ENCODE measurements around the gene SLC3A2.
A peak's percentile ranks its signal among the peaks of the same experiment; 100 is the strongest.
"Not testable (repeated sequence)": the region's sequence is repeated elsewhere in the genome, so short reads cannot be mapped to it uniquely, and the experiment has no call there.

The SLC3A2 gene

GRCh38 chr11:62880803-62881578, at the start of gene SLC3A2:
TSS of gene SLC3A2 (plus strand) at chr11:62880896. CDS start at chr11:62881024, 128 bp downstream.
- no peaks in the 10 kb centered on the region for H3K27me3 ChIP-seq (ENCODE audit: control insufficient read depth in 5 of 5, insufficient read depth in 4 of 5, low read length in 5 of 5)
- H3K27ac ChIP-seq (ENCODE audit: low read depth, low read length) = peak within 1 kb of the TSS; percentile 98
- H3K4me3 ChIP-seq (ENCODE audit: low read depth in 1 of 5, low read length in 5 of 5) = peak within 1 kb of the TSS; percentile 90 to 100 (median 99)
- H3K9ac ChIP-seq (ENCODE audit: low read length in 5 of 5) = peak within 1 kb of the TSS; percentile 96 to 99 (median 99)
- peaks cover 13 to 57% (median 48%) of the 10 kb centered on the region in 5 donors for H3K4me1 ChIP-seq (ENCODE audit: control insufficient read depth in 5 of 5, insufficient read depth in 5 of 5, low read length in 5 of 5)
- H3K9me3 ChIP-seq (ENCODE audit: control insufficient read depth in 5 of 5, low read length in 5 of 5) = no peaks in the 10 kb centered on the region
- H3K36me3 ChIP-seq (ENCODE audit: control insufficient read depth in 5 of 5, insufficient read depth in 5 of 5, low read length in 5 of 5) = peaks cover 9 to 35% (median 33%) of the 10 kb centered on the region in 5 donors

GRCh38 chr11:62830904-62831519, 49.7 kb upstream of the SLC3A2 start:
- Histone ChIP-seq H3K9me3 (ENCODE audit: control insufficient read depth in 5 of 5, low read length in 5 of 5) (no peaks in the 10 kb centered on the region), H3K4me1 (ENCODE audit: control insufficient read depth in 5 of 5, insufficient read depth in 5 of 5, low read length in 5 of 5) (peaks cover 13 to 40% (median 35%) of the 10 kb centered on the region in 5 donors), H3K27ac (ENCODE audit: low read depth, low read length) (peak overlapping the region; percentile 96), H3K9ac (ENCODE audit: low read length in 5 of 5) (peak overlapping the region; percentile 86 to 95 (median 92)), H3K36me3 (ENCODE audit: control insufficient read depth in 5 of 5, insufficient read depth in 5 of 5, low read length in 5 of 5) (peaks cover 10 to 41% (median 39%) of the 10 kb centered on the region in 5 donors), H3K27me3 (ENCODE audit: control insufficient read depth in 5 of 5, insufficient read depth in 4 of 5, low read length in 5 of 5) (no peaks in the 10 kb centered on the region), H3K4me3 (ENCODE audit: low read depth in 1 of 5, low read length in 5 of 5) (peak overlapping the region; percentile 83 to 94 (median 91))

DNA sequence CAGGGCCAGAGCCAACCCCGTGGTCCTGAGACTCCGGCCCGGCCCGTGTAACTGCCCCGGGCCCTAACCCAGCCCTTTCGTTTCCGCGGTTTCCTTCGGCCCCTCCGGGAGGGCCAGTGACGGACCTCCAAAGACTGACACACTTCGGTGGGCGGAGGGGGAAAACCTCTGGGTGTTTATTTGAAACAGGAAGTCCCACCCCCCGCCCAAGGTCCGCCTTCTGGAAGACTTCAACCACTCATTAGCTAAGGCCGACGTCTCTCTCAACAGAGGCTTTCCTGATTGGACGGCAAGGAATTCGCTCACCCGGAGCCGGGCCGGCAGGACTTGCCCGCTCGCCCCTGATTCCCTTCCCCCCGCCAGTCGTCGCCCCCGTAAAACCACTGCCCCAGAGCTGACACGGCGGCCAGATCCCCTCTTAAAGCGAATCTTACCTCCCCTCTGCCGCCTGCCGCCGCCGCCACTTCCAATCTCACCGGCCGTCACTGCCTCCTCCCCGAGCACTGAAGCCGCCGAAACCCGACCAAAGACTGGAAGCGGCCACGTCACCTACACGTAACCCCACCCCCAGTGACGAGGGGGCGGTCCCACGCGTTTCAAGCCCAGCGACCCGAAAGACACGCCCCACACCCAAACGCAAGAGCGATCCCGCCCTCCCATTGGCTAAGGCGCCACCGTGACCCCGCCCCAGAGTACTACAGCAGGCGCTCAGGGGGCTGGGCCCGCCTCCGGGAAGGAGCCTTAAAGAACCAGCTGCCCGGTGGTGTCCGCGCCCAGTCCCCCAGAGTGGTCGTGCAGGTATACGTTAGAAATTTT, 49.0 kb upstream of the SLC3A2 start, which contains the start of gene STX5:
Gene STX5 (minus strand): TSS at position 532 of the 816 bp plus-strand sequence. CDS start 808 bp downstream, outside the sequence.
- H3K9ac ChIP-seq (ENCODE audit: low read length in 5 of 5) = peak within 1 kb of the TSS; percentile 92 to 99 (median 95)
- H3K4me1 ChIP-seq (ENCODE audit: control insufficient read depth in 5 of 5, insufficient read depth in 5 of 5, low read length in 5 of 5) = peaks cover 13 to 40% (median 35%) of the 10 kb centered on the region in 5 donors
- peak within 1 kb of the TSS; percentile 96 for H3K27ac ChIP-seq (ENCODE audit: low read depth, low read length)
- H3K9me3 ChIP-seq (ENCODE audit: control insufficient read depth in 5 of 5, low read length in 5 of 5) = no peaks in the 10 kb centered on the region
- peak within 1 kb of the TSS; percentile 90 to 94 (median 91) for H3K4me3 ChIP-seq (ENCODE audit: low read depth in 1 of 5, low read length in 5 of 5)
- peaks cover 13 to 44% (median 38%) of the 10 kb centered on the region in 5 donors for H3K36me3 ChIP-seq (ENCODE audit: control insufficient read depth in 5 of 5, insufficient read depth in 5 of 5, low read length in 5 of 5)
- H3K27me3 ChIP-seq (ENCODE audit: control insufficient read depth in 5 of 5, insufficient read depth in 4 of 5, low read length in 5 of 5) = no peaks in the 10 kb centered on the region

DNA sequence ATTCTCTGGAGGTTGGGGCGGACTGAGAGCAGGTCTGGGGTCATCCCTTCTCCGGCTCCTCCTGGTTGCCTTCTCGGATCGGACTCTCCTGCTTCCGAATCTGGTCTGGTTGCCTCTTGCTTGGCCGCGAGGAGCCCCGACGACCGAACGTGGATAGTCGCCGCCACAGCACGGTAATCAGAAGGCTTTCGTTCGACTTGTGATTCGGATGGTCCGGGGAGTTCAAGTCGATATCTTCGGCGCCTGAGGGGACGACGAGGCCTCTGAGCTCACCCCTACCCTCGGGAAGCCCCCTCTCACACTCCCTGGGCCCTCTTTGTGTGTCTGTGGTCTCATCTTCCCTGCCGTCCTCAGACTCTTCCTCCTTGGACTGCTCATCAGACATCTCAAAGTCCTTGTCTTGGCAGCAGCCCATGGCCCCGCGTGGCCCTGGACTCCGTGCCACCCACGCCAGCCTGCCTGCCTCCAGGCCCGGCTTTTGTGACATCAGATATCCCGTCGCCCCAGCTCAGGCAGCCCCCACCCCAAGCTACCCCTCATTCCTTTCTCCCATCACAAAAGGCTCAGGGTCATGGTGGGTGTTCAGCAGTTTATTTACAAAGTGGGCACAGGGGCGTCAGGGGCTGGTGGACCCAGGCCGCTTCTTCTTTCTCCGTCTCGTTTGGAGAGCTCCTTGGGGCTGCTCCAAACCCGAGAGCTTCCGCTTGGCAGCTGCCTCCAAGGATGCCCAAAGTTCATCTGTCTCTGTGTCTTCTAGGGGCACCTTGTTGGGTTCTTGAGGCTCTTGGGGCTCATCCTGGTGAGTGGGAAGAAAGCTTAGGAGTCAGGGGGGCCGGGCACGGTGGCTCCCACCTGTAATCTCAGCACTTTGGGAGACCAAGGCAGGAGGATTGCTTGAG, 48.1 kb upstream of the SLC3A2 start, which contains the start of gene TEX54:
Gene TEX54 (minus strand): TSS at position 506 of the 899 bp plus-strand sequence.
- peak within 1 kb of the TSS; percentile 92 to 99 (median 95) for H3K9ac ChIP-seq (ENCODE audit: low read length in 5 of 5)
- no peaks in the 10 kb centered on the region for H3K27me3 ChIP-seq (ENCODE audit: control insufficient read depth in 5 of 5, insufficient read depth in 4 of 5, low read length in 5 of 5)
- H3K9me3 ChIP-seq (ENCODE audit: control insufficient read depth in 5 of 5, low read length in 5 of 5) = no peaks in the 10 kb centered on the region
- peak within 1 kb of the TSS; percentile 96 for H3K27ac ChIP-seq (ENCODE audit: low read depth, low read length)
- H3K4me3 ChIP-seq (ENCODE audit: low read depth in 1 of 5, low read length in 5 of 5) = peak within 1 kb of the TSS; percentile 90 to 94 (median 91)
- H3K36me3 ChIP-seq (ENCODE audit: control insufficient read depth in 5 of 5, insufficient read depth in 5 of 5, low read length in 5 of 5) = peaks cover 7 to 36% (median 30%) of the 10 kb centered on the region in 5 donors
- H3K4me1 ChIP-seq (ENCODE audit: control insufficient read depth in 5 of 5, insufficient read depth in 5 of 5, low read length in 5 of 5) = peaks cover 9 to 35% (median 34%) of the 10 kb centered on the region in 5 donors

- Histone ChIP-seq H3K36me3 (ENCODE audit: control insufficient read depth in 5 of 5, insufficient read depth in 5 of 5, low read length in 5 of 5) (peaks cover 4 to 32% (median 23%) of the 10 kb centered on the region in 5 donors), H3K4me1 (ENCODE audit: control insufficient read depth in 5 of 5, insufficient read depth in 5 of 5, low read length in 5 of 5) (peaks cover 11 to 44% (median 39%) of the 10 kb centered on the region in 5 donors)
These were observed 45.4 kb upstream of the SLC3A2 start for GRCh38 chr11:62835336-62835735.

GRCh38 chr11:62839050-62839945, 41.4 kb upstream of the SLC3A2 start, which contains the start of gene WDR74:
TSS of gene WDR74 (minus strand) at chr11:62839590. CDS start at chr11:62839570, 20 bp downstream.
- H3K4me1 ChIP-seq (ENCODE audit: control insufficient read depth in 5 of 5, insufficient read depth in 5 of 5, low read length in 5 of 5) = peaks cover 6 to 37% (median 29%) of the 10 kb centered on the region in 5 donors
- no peaks in the 10 kb centered on the region for H3K27me3 ChIP-seq (ENCODE audit: control insufficient read depth in 5 of 5, insufficient read depth in 4 of 5, low read length in 5 of 5)
- no peaks in the 10 kb centered on the region for H3K9me3 ChIP-seq (ENCODE audit: control insufficient read depth in 5 of 5, low read length in 5 of 5)
- peak within 1 kb of the TSS; percentile 81 to 99 (median 92) for H3K4me3 ChIP-seq (ENCODE audit: low read depth in 1 of 5, low read length in 5 of 5)
- H3K9ac ChIP-seq (ENCODE audit: low read length in 5 of 5) = peak within 1 kb of the TSS; percentile 75 to 92 (median 91)
- peaks cover 4 to 23% (median 16%) of the 10 kb centered on the region in 5 donors for H3K36me3 ChIP-seq (ENCODE audit: control insufficient read depth in 5 of 5, insufficient read depth in 5 of 5, low read length in 5 of 5)
- H3K27ac ChIP-seq (ENCODE audit: low read depth, low read length) = peak within 1 kb of the TSS; percentile 97

More at GRCh38 chr11:62835336-62835735, 45.4 kb upstream of the SLC3A2 start:
- no peaks in the 10 kb centered on the region for H3K27me3 ChIP-seq (ENCODE audit: control insufficient read depth in 5 of 5, insufficient read depth in 4 of 5, low read length in 5 of 5)
- no peak overlapping the region for H3K4me3 ChIP-seq (ENCODE audit: low read depth in 1 of 5, low read length in 5 of 5)
- H3K9me3 ChIP-seq (ENCODE audit: control insufficient read depth in 5 of 5, low read length in 5 of 5) = no peaks in the 10 kb centered on the region
- no peak overlapping the region for H3K27ac ChIP-seq (ENCODE audit: low read depth, low read length)
- H3K9ac ChIP-seq (ENCODE audit: low read length in 5 of 5) = no peak overlapping the region

DNA sequence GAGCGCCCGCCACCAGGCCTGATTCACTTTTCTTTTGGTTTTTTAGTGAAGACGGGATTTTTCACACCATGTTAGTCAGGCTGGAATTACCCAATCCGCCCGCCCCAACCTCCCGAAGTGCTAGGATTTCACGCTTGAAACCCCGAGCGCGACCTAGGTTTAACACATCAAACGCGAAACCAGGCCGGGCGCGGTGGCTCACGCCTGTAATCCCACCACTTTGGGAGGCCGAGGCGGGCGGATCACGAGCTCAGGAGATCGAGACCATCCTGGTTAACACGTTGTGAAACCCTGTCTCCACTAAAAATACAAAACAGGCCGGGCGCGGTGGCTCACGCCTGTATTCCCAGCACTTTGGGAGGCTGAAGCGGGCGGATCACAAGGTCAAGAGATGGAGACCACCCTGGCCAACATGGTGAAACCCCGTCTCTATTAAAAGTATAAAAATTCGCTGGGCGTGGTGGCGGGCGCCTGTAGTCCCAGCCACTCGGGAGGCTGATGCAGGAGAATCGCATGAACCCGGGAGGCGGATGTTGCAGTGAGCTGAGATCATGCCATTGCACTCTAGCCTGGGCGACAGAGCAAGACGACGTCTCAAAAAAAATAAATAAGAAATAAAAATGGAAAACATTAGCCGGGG, 39.9 kb upstream of the SLC3A2 start:
- Histone ChIP-seq H3K9ac (ENCODE audit: low read length in 5 of 5) (peak overlapping the region; percentile 4 to 92 (median 75)), H3K4me3 (ENCODE audit: low read depth in 1 of 5, low read length in 5 of 5) (peak overlapping the region; percentile 57 to 99 (median 92))

More for the DNA sequence above, 39.9 kb upstream of the SLC3A2 start:
- H3K4me1 ChIP-seq (ENCODE audit: control insufficient read depth in 5 of 5, insufficient read depth in 5 of 5, low read length in 5 of 5) = peaks cover 6 to 37% (median 29%) of the 10 kb centered on the region in 5 donors
- not testable (repeated sequence) for H3K36me3 ChIP-seq (ENCODE audit: control insufficient read depth in 5 of 5, insufficient read depth in 5 of 5, low read length in 5 of 5); H3K9me3 ChIP-seq (ENCODE audit: control insufficient read depth in 5 of 5, low read length in 5 of 5); H3K27me3 ChIP-seq (ENCODE audit: control insufficient read depth in 5 of 5, insufficient read depth in 4 of 5, low read length in 5 of 5)
- peak overlapping the region; percentile 97 for H3K27ac ChIP-seq (ENCODE audit: low read depth, low read length)
